Gastrocnemius medialis (tissue), 4 donors: Measurements from ENCODE around the gene RTL1.

Experiments
- CTCF ChIP-seq, 5 experiments: fragments of 450-650 bp in 3 of 5; fragments of 200-600 bp in 2 of 5; sonication (generic) in 2 of 5; IDR thresholded peaks in 4 of 5; conservative IDR thresholded peaks in 1 of 5; 1 replicate in 4 of 5; 2 replicates in 1 of 5; pipeline ENCODE4 v1.5.1; 2016 to 2019; ENCODE audit warnings: antibody characterized with exemption in 5 of 5, mild to moderate bottlenecking in 3 of 5, moderate library complexity in 3 of 5
- POLR2A ChIP-seq, 2 donors: fragments of 450-650 bp; IDR thresholded peaks; one replicate each; pipeline ENCODE4 v1.6.1; 2017; ENCODE audit warnings: antibody characterized with exemption in 2 of 2, mild to moderate bottlenecking in 2 of 2, moderate library complexity in 2 of 2

DNA sequence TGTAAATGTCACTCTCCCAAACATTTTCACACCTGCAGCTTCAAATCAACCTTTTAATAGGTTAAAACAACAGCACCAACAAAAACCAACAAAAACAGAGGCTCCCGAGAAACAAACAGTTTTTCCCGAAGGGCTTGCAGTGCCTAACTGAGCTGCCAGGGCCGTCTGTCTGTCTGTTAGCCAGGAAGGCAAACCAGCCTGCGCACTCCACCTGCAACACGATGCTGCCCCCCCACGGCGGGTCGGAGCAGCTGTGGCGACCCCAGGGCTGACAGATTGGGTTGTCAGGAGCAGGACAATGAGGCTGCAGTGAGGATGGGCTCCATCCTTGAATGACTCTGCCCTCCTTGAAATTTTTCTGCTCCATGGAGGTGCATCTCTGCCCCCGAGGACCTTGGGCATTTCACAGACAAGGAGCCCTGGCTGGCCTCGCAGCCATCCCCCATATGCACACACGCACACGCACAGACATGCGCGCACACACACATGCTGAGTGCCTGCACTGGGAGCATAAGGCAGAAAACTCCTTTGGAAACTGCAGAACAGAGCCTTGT is 2.6 kb downstream of the RTL1 start:
- TF ChIP-seq CTCF (IDR thresholded peaks at IDR 0.05 in 4 of 5, conservative IDR thresholded peaks at IDR 0.05 in 1 of 5) (peak in 1 of 5 experiments; percentile 28), POLR2A (IDR thresholded peaks at IDR 0.05) (no peak)
